HS-27A (cell line): ENCODE data around the gene GRXCR1.

Experiments used
- DNase-seq: peaks from one replicate; pipeline ENCODE4 v3.0.0-alpha.2; 2012; ENCODE audit warnings: low read depth, missing footprints

GRXCR1 gene

DNA sequence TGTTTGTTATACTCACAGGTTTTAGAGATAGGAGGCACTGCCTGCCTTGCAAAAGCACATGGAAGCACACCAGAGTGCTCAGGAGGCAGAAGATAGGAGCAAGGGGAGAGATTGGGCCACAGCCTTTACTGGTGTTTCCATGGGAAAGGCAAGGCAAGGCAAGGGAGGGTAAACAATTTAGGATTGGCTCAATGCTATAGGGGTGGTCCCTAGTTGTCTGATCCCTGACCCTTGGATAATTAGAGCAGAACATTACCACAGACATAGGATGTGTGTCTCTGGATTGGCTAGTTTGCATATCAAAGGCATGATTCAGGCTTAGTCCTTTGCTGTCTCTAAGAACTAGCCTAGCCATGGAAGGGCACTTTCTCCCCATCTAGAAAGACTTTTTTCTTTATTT is 36.1 kb downstream of the GRXCR1 start:
- no peak for DNase-seq

GRCh38 chr4:42942216-42942615 is 49.7 kb downstream of the GRXCR1 start:
- DNase-seq: no peak

- no peak for DNase-seq
Observed at GRCh38 chr4:42945874-42946273, 53.4 kb downstream of the GRXCR1 start.

DNA sequence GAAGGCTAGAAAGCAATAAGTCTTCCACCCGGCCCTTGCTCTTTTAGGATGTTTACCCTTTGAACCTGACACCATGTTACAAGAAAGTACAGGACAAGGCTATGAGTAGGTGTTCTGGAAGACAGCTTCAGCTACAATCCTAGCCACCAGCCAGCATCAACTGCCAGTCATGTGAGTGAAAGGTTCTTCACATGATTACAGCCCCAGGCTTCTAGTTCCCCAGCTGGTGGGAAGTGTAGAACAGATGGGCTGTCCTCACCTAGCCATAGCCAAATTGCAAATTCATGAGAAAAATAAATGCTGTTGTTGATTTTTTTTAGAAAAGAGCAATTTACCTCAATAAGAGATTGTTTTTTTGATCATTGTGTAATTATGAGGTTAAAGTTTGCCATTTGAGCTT is 60.8 kb downstream of the GRXCR1 start:
- no peak for DNase-seq

DNA sequence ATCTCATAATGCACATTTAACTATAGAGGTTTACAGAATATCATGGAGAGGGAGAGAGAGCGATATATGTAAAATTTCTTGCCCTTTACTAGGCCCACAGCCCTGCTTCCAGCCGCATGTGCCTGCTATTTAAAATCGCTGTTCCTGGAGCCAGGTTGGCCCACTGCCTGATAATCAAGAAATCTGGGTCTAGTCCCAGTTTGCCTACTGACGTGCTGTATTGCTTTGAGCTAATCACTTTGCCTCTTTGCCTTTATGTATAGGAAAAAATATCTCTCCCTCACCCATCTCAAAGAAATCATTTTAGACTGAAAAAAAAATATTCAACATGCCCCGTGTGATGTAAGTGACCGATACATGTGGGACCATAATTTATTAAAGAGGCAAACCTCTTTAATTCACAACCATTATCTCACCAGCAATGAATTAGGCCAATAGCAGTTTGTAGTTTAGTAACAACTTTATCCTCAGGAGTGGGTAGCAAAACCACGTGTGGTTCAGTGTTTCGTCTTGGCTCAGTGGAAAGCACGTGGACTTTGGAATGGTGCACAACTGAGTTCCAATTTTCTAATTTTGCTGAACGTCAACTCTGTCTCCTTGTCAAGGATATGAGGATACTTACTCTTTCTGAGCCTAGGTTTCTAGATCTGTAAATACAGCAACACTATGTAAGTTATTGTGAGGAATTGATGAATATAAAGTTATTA is 62.6 kb downstream of the GRXCR1 start:
- no peak for DNase-seq

- DNase-seq: no peak
Observed at GRCh38 chr4:42955746-42956505, 63.4 kb downstream of the GRXCR1 start.

DNA sequence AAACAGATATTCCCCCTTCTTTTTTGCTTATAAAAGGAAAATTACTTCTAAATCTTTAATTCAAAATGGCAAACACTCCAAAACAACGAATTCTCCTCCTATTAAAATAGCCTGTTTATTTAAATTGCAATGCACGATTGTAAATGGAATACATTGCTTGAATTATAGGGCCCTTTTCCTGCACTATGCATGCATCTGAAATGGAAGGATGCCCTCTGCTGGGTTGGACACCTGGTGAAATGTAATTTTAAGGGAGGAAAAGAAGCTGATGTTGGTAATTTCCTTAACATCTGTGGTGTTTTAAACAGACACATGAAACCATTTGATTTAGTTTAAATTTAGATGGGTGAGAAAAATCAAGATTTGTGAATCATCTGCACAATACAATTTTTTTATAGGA is 72.8 kb downstream of the GRXCR1 start:
- no peak for DNase-seq

DNA sequence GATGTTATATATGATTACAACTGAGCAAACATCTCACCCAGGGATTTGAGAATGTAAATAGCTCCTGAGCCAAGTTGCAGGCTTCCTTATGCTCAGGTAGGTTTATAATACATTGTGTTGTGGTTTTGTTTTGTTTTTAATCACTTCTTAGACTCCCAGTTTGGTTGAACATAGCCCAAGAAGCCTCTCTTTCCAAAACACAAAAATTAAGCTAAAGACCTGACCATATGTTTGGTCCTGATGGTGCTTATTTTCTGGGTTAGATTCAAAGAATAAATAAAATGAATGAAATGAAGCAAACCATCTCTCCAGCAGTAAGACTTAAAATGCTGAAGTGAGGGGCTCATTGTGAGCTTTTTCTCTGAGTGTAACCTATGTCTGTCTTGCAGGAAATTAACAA is 93.5 kb downstream of the GRXCR1 start:
- DNase-seq: no peak

GRCh38 chr4:42995343-42995944 is 102.9 kb downstream of the GRXCR1 start:
- DNase-seq: no peak

DNA sequence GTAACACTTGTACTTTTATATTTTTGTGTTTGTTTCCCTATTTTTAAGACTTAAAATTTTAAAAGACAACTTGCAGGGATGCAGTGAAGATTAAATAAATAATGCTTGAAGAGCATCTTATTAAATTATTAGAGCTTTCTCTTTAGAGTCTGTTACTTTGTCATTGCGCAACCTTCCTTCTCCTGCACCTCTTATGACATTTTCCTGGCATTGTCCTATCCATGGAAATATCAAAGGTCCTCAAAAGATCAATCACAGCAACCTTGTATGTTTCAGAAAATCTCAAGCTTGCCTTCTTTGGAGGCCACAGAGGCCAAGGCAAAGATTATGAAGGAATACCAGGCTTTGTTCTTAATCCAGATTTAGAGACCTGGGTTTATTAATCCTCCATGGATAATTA is 116.3 kb downstream of the GRXCR1 start:
- no peak for DNase-seq

DNA sequence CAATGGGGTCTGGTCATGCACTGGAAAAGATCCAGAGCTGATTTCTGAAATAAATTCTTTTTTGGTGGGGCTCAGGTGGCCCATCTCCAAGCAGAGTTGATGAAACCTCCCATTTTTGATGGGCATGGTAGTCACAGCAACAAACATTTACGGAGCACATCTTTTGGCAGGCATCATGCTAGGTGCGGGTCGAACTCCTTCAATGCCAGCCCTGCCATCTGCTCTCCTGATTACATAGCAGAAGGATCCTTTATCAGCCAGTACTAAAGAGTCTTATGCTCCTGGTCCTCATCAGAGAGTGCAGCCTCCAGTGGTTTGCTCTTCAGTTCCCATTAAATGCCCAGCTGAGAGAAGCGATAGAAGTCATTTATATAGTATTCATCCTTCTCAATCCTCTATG is 121.7 kb downstream of the GRXCR1 start:
- no peak for DNase-seq

- no peak for DNase-seq
Observed at GRCh38 chr4:43041632-43042031, 149.1 kb downstream of the GRXCR1 start.

- DNase-seq: no peak
Observed at GRCh38 chr4:43047058-43047457, 154.5 kb downstream of the GRXCR1 start.

GRCh38 chr4:43048570-43048969 is 156.1 kb downstream of the GRXCR1 start:
- no peak for DNase-seq

DNA sequence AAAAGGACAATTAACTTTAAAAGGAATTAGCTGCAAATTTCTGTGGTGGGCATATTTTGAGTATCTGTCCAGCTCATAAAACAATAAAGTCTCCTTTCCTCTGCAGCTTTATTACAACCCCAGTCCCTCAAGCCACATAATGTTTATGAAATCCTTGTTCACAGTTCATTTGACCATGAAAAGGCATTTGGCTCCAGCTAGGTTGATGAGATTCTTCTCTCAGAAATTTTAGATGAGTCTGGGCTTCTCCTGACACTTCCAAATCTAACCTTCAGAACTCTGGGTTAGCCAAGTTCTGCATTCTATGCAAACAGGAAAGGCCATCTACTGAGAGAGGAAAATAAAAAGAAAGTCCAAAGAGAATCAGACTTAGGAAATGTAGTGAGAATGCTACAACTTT is 156.8 kb downstream of the GRXCR1 start:
- no peak for DNase-seq

DNA sequence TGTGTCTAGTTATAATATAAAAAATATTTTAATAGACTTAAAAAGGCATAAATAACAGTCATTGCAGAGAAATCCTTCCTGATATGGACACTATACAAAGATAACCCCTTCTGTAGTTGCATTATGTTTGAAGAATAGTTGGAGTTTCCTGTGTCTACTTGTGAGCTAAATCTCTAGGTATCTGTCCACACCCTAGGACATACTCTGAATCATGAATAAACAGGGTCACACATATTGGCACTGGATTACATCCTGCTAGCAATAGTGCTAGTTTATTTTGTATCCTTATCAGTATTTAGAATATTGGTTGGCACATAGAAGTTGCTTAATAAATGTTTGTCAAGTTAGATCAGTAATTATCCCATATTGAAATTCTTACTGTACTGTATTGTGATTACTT is 173.9 kb downstream of the GRXCR1 start:
- no peak for DNase-seq

GRCh38 chr4:43071069-43071468 is 178.6 kb downstream of the GRXCR1 start:
- no peak for DNase-seq
